K562 (cell line): Measurements from ENCODE around the gene DHRS3. TPM values are rescaled to one million over a fixed set of nuclear protein-coding genes. Genes with fewer than 3 reads are reported as not detected.

Experiments used
- GATA2 ChIP-seq: sonication (generic); formaldehyde crosslinking; IDR thresholded peaks from 2 replicates; pipeline ENCODE4 v1.4.0; 2020; ENCODE audit warnings: mild to moderate bottlenecking, missing genetic modification reagents
- NFYB ChIP-seq: IDR thresholded peaks from 2 replicates; pipeline ENCODE4 v1.6.1; 2011; ENCODE audit warnings: mild to moderate bottlenecking, moderate library complexity; ENCODE audit not compliant: insufficient read length; ENCODE audit errors: extremely low read depth
- PTTG1 ChIP-seq: fragments of 450-650 bp; IDR thresholded peaks from 2 replicates; pipeline ENCODE4 v1.6.1; 2016; ENCODE audit warnings: low read depth, mild to moderate bottlenecking, missing genetic modification characterization, missing compliant biosample characterization
- REST ChIP-seq, 2 experiments: fragments of 450-650 bp; formaldehyde crosslinking in 1 of 2; IDR thresholded peaks; 2 replicates each; pipeline versions ENCODE4 v1.4.0 to v1.6.1; 2014 to 2020; ENCODE audit warnings: mild to moderate bottlenecking in 2 of 2, borderline replicate concordance in 1 of 2, low read depth in 1 of 2
- SRF ChIP-seq, 2 experiments: fragments of 250-450, 450-650 bp in 1 of 2; sonication (Bioruptor Pico) in 1 of 2; sonication (generic) in 1 of 2; formaldehyde crosslinking; IDR thresholded peaks; 2 replicates each; pipeline versions ENCODE4 v1.5.0 to v1.5.1; 2020 to 2022; ENCODE audit warnings: mild to moderate bottlenecking in 1 of 2, missing genetic modification reagents in 1 of 2
- SRSF1 ChIP-seq: fragments of 200-400 bp; formaldehyde crosslinking; IDR thresholded peaks from 2 replicates; pipeline ENCODE4 v1.6.1; 2017; ENCODE audit warnings: mild to moderate bottlenecking, low read depth, low read length, moderate library complexity
- TARDBP ChIP-seq: fragments of 450-650 bp; IDR thresholded peaks from 2 replicates; pipeline ENCODE4 v1.6.1; 2016
- ZFP36 ChIP-seq: fragments of 150-350 bp; IDR thresholded peaks from 2 replicates; pipeline ENCODE4 v1.6.1; 2018; ENCODE audit warnings: low read length, low read depth; ENCODE audit not compliant: partially characterized antibody
- ZNF133 ChIP-seq: fragments of 250-450 bp; sonication (Bioruptor Pico); IDR thresholded peaks from 2 replicates; pipeline ENCODE4 v1.4.0; 2020; ENCODE audit warnings: mild to moderate bottlenecking
- ZNF282 ChIP-seq: sonication (generic); formaldehyde crosslinking; IDR thresholded peaks from 2 replicates; pipeline ENCODE4 v1.8.1; 2023; ENCODE audit warnings: missing genetic modification reagents
- ZNF766 ChIP-seq: fragments of 200-800 bp; sonication (Bioruptor generic); conservative IDR thresholded peaks from 2 replicates; pipeline ENCODE4 v1.6.1; 2016; ENCODE audit warnings: missing genetic modification characterization, missing compliant biosample characterization
- polyA plus RNA-seq, 8 experiments: library from polyadenylated mRNA; depleted of rRNA in 4 of 8; stranded (reverse) in 5 of 8; unstranded in 3 of 8; fragments of >200 nt; fragmentation: Nextera tagmentation in 2 of 8; fragmentation: Illumina TruSeq in 1 of 8; extraction: Ambion mirVana in 2 of 8; extraction: Trizol in 1 of 8; gene quantifications; 2 replicates each; pipeline versions ENCODE4 v1.2.1 to v1.2.3, GENCODE V29; 2011 to 2014; ENCODE audit warnings: inconsistent platforms in 1 of 8, missing spikeins in 1 of 8
- total RNA-seq, 7 experiments: library from RNA; depleted of rRNA in 6 of 7; stranded (reverse); fragments of >200 nt in 6 of 7; fragmentation: Illumina TruSeq in 2 of 7; extraction: Trizol in 2 of 7; gene quantifications; 2 replicates each; pipeline versions ENCODE4 v1.2.1 to v1.2.3, GENCODE V29; 2011 to 2021; ENCODE audit warnings: low replicate concordance in 1 of 7
- TF ChIP-seq, protein P1 (sequence below): fragments of 450-650 bp; IDR thresholded peaks from 2 replicates; pipeline ENCODE4 v1.6.1; 2016; ENCODE audit warnings: low read depth, mild to moderate bottlenecking, moderate library complexity
- TF ChIP-seq, protein P2 (sequence below): IDR thresholded peaks from 2 replicates; pipeline ENCODE4 v1.6.1; 2014; ENCODE audit warnings: antibody characterized with exemption
- TF ChIP-seq, protein P3 (sequence below): sonication (generic); formaldehyde crosslinking; IDR thresholded peaks from 2 replicates; pipeline ENCODE4 v1.5.0; 2020; ENCODE audit warnings: missing genetic modification reagents

DHRS3 gene
- total and polyA plus RNA-seq, 9 of the 15 experiments (the other 6 are each of a cell fraction or from before 2014, with no cell fraction given): 21.0 to 116 (median 58.7) TPM

DNA sequence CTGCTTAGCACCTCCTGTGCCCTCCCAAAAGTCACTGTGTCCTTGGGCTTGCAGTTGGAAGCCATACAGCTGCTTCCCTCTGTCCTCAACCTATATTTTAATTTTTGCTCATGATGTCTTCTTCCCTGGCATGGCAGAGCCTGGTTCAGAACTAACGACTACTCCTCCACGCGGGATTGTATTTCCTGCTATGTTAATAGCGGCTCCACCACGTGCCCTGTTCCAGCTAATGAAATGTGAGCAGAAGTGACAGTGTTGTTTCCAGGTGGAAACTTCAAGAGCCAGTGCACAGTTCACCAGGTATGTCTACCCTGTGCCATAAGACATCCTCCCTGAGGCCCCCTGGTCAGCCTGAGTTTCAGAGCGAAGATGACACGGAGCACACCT lies 52.1 kb downstream of the DHRS3 start (continued):
- TF ChIP-seq, protein P1, sequence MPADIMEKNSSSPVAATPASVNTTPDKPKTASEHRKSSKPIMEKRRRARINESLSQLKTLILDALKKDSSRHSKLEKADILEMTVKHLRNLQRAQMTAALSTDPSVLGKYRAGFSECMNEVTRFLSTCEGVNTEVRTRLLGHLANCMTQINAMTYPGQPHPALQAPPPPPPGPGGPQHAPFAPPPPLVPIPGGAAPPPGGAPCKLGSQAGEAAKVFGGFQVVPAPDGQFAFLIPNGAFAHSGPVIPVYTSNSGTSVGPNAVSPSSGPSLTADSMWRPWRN: no peak
- TF ChIP-seq TARDBP: no peak
- TF ChIP-seq ZFP36: no peak
- TF ChIP-seq GATA2: no peak
- peak; percentile 28 for TF ChIP-seq NFYB
- no peak for TF ChIP-seq ZNF133 (CRISPR knock-in tag)
- TF ChIP-seq ZNF282: no peak
- no peak for TF ChIP-seq ZNF766 (CRISPR knock-in tag)
- TF ChIP-seq, protein P2, sequence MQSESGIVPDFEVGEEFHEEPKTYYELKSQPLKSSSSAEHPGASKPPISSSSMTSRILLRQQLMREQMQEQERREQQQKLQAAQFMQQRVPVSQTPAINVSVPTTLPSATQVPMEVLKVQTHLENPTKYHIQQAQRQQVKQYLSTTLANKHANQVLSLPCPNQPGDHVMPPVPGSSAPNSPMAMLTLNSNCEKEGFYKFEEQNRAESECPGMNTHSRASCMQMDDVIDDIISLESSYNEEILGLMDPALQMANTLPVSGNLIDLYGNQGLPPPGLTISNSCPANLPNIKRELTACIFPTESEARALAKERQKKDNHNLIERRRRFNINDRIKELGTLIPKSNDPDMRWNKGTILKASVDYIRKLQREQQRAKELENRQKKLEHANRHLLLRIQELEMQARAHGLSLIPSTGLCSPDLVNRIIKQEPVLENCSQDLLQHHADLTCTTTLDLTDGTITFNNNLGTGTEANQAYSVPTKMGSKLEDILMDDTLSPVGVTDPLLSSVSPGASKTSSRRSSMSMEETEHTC: no peak
- TF ChIP-seq REST (IDR thresholded peaks at IDR 0.05; ENCODE audit: borderline replicate concordance): peak; percentile 12; the same call in 1 of the 2 replicates
- TF ChIP-seq REST (CRISPR knock-in tag; IDR thresholded peaks at IDR 0.05; ENCODE audit: low read depth): no peak
- TF ChIP-seq SRF (CRISPR knock-in tag; IDR thresholded peaks at IDR 0.05): no peak
- TF ChIP-seq SRSF1: no peak
- TF ChIP-seq, protein P3, sequence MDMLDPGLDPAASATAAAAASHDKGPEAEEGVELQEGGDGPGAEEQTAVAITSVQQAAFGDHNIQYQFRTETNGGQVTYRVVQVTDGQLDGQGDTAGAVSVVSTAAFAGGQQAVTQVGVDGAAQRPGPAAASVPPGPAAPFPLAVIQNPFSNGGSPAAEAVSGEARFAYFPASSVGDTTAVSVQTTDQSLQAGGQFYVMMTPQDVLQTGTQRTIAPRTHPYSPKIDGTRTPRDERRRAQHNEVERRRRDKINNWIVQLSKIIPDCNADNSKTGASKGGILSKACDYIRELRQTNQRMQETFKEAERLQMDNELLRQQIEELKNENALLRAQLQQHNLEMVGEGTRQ (CRISPR knock-in tag): peak; percentile 84
- TF ChIP-seq PTTG1 (tag): no peak
